RWPE2 (cell line): Measurements from ENCODE around the gene TMEM185B.
"Not testable (repeated sequence)": the region's sequence is repeated elsewhere in the genome, so short reads cannot be mapped to it uniquely, and the experiment has no call there.

Experiments
- ATAC-seq: fragments of 200-7000 bp; cut with Tn5 transposase; 3 replicates; pipeline ENCODE4 v1.9.1; 2021; ENCODE audit warnings: low read depth
- DNase-seq: peaks from one replicate; pipeline ENCODE4 v3.0.0-alpha.2; 2020; ENCODE audit warnings: low spot score
- H3K27ac ChIP-seq: fragments of 450-650 bp; 2 replicates; pipeline ENCODE4 v1.5.1; 2017; ENCODE audit warnings: mild to moderate bottlenecking; ENCODE audit not compliant: poor library complexity, severe bottlenecking
- H3K27me3 ChIP-seq: fragments of 250-450 bp; sonication (Bioruptor Pico); 2 replicates; pipeline ENCODE4 v1.5.1; 2021; ENCODE audit warnings: mild to moderate bottlenecking, moderate library complexity; ENCODE audit not compliant: insufficient read depth, poor library complexity, severe bottlenecking
- H3K36me3 ChIP-seq: fragments of 250-450 bp; sonication (Bioruptor Pico); 2 replicates; pipeline ENCODE4 v1.5.1; 2020; ENCODE audit warnings: low read depth, mild to moderate bottlenecking, moderate library complexity
- H3K4me1 ChIP-seq: fragments of 250-450 bp; sonication (Bioruptor Pico); 2 replicates; pipeline ENCODE4 v1.5.1; 2021; ENCODE audit warnings: mild to moderate bottlenecking, moderate library complexity; ENCODE audit not compliant: insufficient read depth, poor library complexity, severe bottlenecking
- H3K4me3 ChIP-seq: fragments of 250-450 bp; sonication (Bioruptor Pico); 2 replicates; pipeline ENCODE4 v1.5.1; 2021; ENCODE audit warnings: mild to moderate bottlenecking, moderate library complexity; ENCODE audit not compliant: severe bottlenecking
- H3K9me3 ChIP-seq: fragments of 250-450 bp; sonication (Bioruptor Pico); 2 replicates; pipeline ENCODE4 v1.5.1; 2021; ENCODE audit warnings: mild to moderate bottlenecking, moderate library complexity; ENCODE audit not compliant: severe bottlenecking
- TF ChIP-seq, protein P1 (sequence below): fragments of 450-650 bp; IDR thresholded peaks from one replicate; pipeline ENCODE4 v1.5.1; 2017; ENCODE audit warnings: mild to moderate bottlenecking, moderate library complexity; ENCODE audit not compliant: poor library complexity, severe bottlenecking

TMEM185B gene

DNA sequence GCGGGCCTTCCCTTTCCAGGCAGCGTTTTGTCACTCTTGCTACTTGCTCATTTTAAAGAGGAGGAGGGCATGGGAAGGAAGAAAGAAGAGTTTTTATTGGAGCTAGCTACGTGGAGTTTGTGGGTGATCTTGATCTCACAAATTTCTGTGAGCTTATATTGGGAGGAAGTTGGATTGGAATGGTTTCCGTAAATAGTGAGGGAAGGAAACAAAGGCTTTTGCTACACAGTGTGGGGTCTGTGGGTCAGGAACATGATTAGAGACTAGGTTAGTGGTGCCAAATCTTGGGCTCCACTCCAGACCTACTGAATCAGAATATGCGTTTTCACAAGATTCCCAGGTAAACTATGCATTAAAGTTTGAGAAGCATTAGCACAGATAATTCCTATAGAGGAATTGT, 37.5 kb upstream of the TMEM185B start:
- TF ChIP-seq, protein P1, sequence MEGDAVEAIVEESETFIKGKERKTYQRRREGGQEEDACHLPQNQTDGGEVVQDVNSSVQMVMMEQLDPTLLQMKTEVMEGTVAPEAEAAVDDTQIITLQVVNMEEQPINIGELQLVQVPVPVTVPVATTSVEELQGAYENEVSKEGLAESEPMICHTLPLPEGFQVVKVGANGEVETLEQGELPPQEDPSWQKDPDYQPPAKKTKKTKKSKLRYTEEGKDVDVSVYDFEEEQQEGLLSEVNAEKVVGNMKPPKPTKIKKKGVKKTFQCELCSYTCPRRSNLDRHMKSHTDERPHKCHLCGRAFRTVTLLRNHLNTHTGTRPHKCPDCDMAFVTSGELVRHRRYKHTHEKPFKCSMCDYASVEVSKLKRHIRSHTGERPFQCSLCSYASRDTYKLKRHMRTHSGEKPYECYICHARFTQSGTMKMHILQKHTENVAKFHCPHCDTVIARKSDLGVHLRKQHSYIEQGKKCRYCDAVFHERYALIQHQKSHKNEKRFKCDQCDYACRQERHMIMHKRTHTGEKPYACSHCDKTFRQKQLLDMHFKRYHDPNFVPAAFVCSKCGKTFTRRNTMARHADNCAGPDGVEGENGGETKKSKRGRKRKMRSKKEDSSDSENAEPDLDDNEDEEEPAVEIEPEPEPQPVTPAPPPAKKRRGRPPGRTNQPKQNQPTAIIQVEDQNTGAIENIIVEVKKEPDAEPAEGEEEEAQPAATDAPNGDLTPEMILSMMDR = no peak
- ATAC-seq (no peak), DNase-seq (no peak)
- Histone ChIP-seq H3K4me1 (peaks cover 7% of the 10 kb centered on the region), H3K27ac (no peak overlapping the region), H3K9me3 (no peaks in the 10 kb centered on the region), H3K4me3 (no peak overlapping the region), H3K27me3 (no peaks in the 10 kb centered on the region), H3K36me3 (peaks cover 20% of the 10 kb centered on the region; the same call in 1 of the 2 replicates)

DNA sequence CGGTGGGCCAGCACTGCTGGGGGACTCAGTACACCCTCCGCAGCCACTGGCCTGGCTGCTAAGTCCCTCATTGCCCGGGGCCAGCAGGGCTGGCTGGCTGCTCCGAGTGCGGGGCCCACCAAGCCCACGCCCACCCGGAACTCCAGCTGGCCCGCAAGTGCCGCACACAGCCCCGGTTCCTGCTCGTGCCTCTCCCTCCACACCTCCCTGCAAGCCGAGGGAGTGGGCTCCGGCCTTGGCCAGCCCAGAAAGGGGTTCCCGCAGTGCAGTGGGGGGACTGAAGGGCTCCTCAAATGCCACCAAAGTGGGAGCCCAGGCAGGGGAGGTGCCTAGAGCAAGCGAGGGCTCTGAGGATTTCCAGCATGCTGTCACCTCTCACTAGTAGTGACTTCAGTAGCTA, 36.7 kb upstream of the TMEM185B start:
- not testable (repeated sequence) for H3K9me3 ChIP-seq, H3K4me1 ChIP-seq, ATAC-seq, H3K4me3 ChIP-seq, H3K27ac ChIP-seq, H3K27me3 ChIP-seq, DNase-seq
- H3K36me3 ChIP-seq = peaks cover 22% of the 10 kb centered on the region; the same call in 1 of the 2 replicates

DNA sequence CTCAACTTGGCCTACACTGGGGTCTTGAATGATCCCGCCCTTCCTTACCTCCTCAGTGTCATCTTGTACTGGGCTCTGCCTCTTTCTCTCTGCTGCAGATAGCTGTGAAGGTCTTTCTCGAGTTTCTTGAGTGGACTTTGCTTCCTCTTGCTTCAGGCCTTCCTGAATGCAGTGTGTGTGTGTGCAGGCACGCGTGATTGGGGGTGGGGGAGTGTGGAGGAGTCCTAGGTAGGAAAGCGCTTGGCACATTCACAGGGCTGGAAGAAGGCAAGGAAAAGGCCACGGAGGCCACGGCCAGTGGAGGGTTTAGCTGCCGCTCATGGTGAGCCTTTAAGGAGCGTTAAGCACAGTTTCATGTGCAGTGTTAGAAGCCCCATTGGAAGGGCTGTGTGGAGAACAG, 35.0 kb upstream of the TMEM185B start:
- Histone ChIP-seq H3K9me3 (no peaks in the 10 kb centered on the region), H3K4me1 (peaks cover 15% of the 10 kb centered on the region), H3K27me3 (no peaks in the 10 kb centered on the region), H3K36me3 (peaks cover 26% of the 10 kb centered on the region; the same call in 1 of the 2 replicates), H3K27ac (no peak overlapping the region), H3K4me3 (no peak overlapping the region)
- DNase-seq (no peak), ATAC-seq (no peak)
- TF ChIP-seq, protein P1 = no peak

DNA sequence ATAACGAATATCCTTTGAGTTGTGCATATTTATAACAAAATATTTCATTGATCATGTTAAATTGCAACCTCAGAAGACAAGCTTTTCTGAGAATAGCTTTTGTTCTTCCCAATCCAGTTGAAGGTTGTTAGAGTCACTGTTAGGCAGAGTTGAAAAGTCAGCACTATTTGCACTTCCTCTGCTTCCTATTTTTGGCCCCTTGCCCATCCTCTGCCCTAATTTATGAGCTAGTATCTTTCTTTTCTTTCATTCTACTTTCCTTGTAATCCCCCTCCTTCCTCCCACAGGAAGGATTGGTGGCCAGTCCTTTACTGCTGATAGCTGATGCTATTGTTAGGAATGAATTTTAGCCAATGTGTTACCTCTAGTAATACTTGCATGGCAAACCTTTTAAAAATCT, 34.3 kb upstream of the TMEM185B start:
- Histone ChIP-seq H3K27me3 (no peaks in the 10 kb centered on the region), H3K4me3 (no peak overlapping the region), H3K9me3 (no peaks in the 10 kb centered on the region), H3K36me3 (peaks cover 26% of the 10 kb centered on the region; the same call in 1 of the 2 replicates), H3K27ac (no peak overlapping the region), H3K4me1 (peaks cover 15% of the 10 kb centered on the region)
- DNase-seq = no peak
- TF ChIP-seq, protein P1 = no peak
- ATAC-seq = no peak

DNA sequence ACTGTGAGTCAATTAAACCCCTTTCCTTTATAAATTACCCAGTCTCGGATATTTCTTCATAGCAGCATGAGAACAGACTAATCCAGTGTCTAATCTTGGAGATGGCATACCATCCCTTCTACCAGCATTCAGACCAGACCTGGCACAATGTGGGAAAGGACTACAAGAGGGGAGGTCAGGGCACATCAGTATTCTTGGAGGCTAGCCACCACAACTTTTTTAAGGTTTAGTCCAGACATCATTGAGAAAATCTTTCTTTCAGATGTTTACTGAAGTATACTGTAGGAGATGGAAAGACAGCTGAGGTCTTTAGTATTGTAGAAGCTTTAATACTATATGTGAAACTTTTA, 33.4 kb upstream of the TMEM185B start:
- Histone ChIP-seq H3K4me3 (no peak overlapping the region), H3K27ac (no peak overlapping the region), H3K4me1 (peaks cover 14% of the 10 kb centered on the region), H3K36me3 (peaks cover 26% of the 10 kb centered on the region; the same call in 1 of the 2 replicates), H3K9me3 (no peaks in the 10 kb centered on the region), H3K27me3 (no peaks in the 10 kb centered on the region)
- TF ChIP-seq, protein P1 = no peak
- DNase-seq (no peak), ATAC-seq (no peak)
